22Rv1 (cell line): Measurements from ENCODE around the gene COBLL1.

Source experiments
- ZFX ChIP-seq: fragments of 450-650 bp; IDR thresholded peaks from 2 replicates; pipeline ENCODE4 v1.6.1; 2017; ENCODE audit warnings: antibody characterized with exemption, borderline replicate concordance
- TF ChIP-seq, protein P1 (sequence below): fragments of 450-650 bp; IDR thresholded peaks from 2 replicates; pipeline ENCODE4 v1.5.1; 2017; ENCODE audit warnings: mild to moderate bottlenecking

DNA sequence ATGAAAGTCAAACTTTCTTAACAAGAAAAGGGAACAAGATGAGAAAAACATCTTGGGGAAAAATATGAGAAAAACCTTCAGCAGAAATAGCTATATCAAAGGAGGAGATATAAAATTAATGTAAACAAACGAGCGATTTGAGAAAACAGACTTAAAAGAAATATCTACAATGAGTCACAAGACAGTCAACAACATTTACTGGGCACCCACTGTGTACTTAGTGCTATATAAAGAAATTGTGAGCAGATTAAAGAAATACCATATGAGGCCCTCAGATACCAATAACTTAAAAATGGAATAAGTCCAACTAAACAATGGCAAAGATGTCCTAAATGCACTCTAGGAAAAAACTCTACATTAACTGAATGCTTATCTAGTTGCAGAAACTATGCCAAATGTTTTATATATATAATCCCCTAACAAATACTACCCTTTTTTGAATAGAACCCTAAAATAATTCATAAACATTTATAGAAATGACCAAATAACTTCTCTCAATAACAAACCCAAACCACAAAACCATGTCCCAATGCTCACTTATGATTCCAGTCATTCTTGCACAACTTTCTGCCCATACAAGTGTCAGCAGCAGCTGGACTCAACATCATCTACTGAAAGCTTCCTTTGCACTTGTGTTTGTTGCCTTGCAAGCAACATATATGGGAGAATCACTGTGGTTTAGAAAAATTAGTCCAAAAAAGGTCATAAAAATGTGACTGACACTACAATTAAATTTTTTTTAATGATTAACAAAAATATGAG is 83.5 kb downstream of the COBLL1 start:
- TF ChIP-seq, protein P1, sequence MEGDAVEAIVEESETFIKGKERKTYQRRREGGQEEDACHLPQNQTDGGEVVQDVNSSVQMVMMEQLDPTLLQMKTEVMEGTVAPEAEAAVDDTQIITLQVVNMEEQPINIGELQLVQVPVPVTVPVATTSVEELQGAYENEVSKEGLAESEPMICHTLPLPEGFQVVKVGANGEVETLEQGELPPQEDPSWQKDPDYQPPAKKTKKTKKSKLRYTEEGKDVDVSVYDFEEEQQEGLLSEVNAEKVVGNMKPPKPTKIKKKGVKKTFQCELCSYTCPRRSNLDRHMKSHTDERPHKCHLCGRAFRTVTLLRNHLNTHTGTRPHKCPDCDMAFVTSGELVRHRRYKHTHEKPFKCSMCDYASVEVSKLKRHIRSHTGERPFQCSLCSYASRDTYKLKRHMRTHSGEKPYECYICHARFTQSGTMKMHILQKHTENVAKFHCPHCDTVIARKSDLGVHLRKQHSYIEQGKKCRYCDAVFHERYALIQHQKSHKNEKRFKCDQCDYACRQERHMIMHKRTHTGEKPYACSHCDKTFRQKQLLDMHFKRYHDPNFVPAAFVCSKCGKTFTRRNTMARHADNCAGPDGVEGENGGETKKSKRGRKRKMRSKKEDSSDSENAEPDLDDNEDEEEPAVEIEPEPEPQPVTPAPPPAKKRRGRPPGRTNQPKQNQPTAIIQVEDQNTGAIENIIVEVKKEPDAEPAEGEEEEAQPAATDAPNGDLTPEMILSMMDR, result no peak
- TF ChIP-seq ZFX, result no peak
